PC-3 (cell line): ENCODE data around the gene ABCC3. TPM values are rescaled to one million over a fixed set of nuclear protein-coding genes. Genes with fewer than 3 reads are reported as not detected.

ENCODE experiments used
- ATAC-seq: fragments of 200-7000 bp; cut with Tn5 transposase; 2 replicates; pipeline ENCODE4 v1.9.1; 2020; ENCODE audit warnings: mild to moderate bottlenecking, moderate library complexity
- BruUV-seq: library from RNA; stranded (reverse); fragments of 400-500 nt; replicated peaks from 2 replicates; lab custom pipeline; 2021; lab: Mats Ljungman, UMichigan
- CTCF ChIA-PET: fragments of 300-600 bp; sonication (Branson Sonifier 250); formaldehyde crosslinking; loops from one replicate; lab custom pipeline; 2022; ENCODE audit warnings: antibody characterized with exemption; lab: Charles Lee
- POLR2A ChIA-PET: fragments of 300-600 bp; sonication (Branson Sonifier 250); formaldehyde crosslinking; loops from one replicate; lab custom pipeline; 2022; ENCODE audit warnings: antibody characterized with exemption; ENCODE audit not compliant: unreplicated experiment; lab: Charles Lee
- DNase-seq: peaks from one replicate; pipeline ENCODE4 v3.0.0-alpha.2; 2015
- H2AFZ ChIP-seq: fragments of 300-600 bp; sonication (generic); 2 replicates; pipeline ENCODE4 v1.6.0; 2016; ENCODE audit warnings: antibody characterized with exemption, low read length
- H3F3A ChIP-seq: fragments of 300-600 bp; sonication (generic); one replicate; pipeline ENCODE4 v1.6.0; 2017; ENCODE audit warnings: antibody characterized with exemption, low read length, control low read depth, mild to moderate bottlenecking; ENCODE audit not compliant: unreplicated experiment
- H3K27ac ChIP-seq: fragments of 300-600 bp; sonication (generic); 2 replicates; pipeline ENCODE4 v1.5.1; 2016; ENCODE audit warnings: mild to moderate bottlenecking, low read length
- H3K27me3 ChIP-seq: fragments of 300-600 bp; sonication (generic); 2 replicates; pipeline ENCODE4 v1.6.1; 2016; ENCODE audit warnings: low read length, mixed read lengths
- H3K36me3 ChIP-seq: fragments of 300-600 bp; sonication (generic); 2 replicates; pipeline ENCODE4 v1.6.1; 2016; ENCODE audit warnings: low read depth, mixed run types, low read length, mixed read lengths
- H3K4me1 ChIP-seq: fragments of 300-600 bp; sonication (generic); 2 replicates; pipeline ENCODE4 v1.5.1; 2016; ENCODE audit warnings: low read length; ENCODE audit not compliant: insufficient read depth
- H3K4me2 ChIP-seq: fragments of 300-600 bp; sonication (generic); 2 replicates; pipeline ENCODE4 v1.6.0; 2016; ENCODE audit warnings: low read length
- H3K4me3 ChIP-seq: fragments of 300-600 bp; sonication (generic); 2 replicates; pipeline ENCODE4 v1.5.1; 2016; ENCODE audit warnings: mild to moderate bottlenecking, low read length, mixed read lengths
- H3K79me2 ChIP-seq: fragments of 300-600 bp; sonication (generic); 2 replicates; pipeline ENCODE4 v1.6.1; 2017; ENCODE audit warnings: low read length, mixed read lengths
- H3K9ac ChIP-seq: fragments of 300-600 bp; sonication (generic); 2 replicates; pipeline ENCODE4 v1.6.0; 2016; ENCODE audit warnings: mild to moderate bottlenecking, low read length
- H3K9me2 ChIP-seq: fragments of 300-600 bp; sonication (generic); replicated peaks from 2 replicates; pipeline ENCODE4 v1.6.1; 2016; ENCODE audit warnings: mixed run types, low read length, mixed read lengths
- H3K9me3 ChIP-seq: fragments of 300-600 bp; sonication (generic); 2 replicates; pipeline ENCODE4 v1.6.1; 2016; ENCODE audit warnings: low read length, mixed read lengths
- H4K20me1 ChIP-seq: fragments of 300-600 bp; sonication (generic); 2 replicates; pipeline ENCODE4 v1.6.1; 2016; ENCODE audit warnings: low read length, mixed read lengths
- CTCF ChIP-seq: fragments of 300-600 bp; sonication (generic); conservative IDR thresholded peaks from 2 replicates; pipeline ENCODE4 v1.5.1; 2017; ENCODE audit warnings: antibody characterized with exemption, low read depth, mild to moderate bottlenecking, low read length
- EZH2 ChIP-seq: fragments of 300-600 bp; sonication (generic); IDR thresholded peaks from one replicate; pipeline ENCODE4 v1.6.1; 2017; ENCODE audit warnings: antibody characterized with exemption, mild to moderate bottlenecking, low read length; ENCODE audit not compliant: unreplicated experiment
- EZH2phosphoT487 ChIP-seq: fragments of 300-600 bp; sonication (generic); IDR thresholded peaks from 2 replicates; pipeline ENCODE4 v1.6.1; 2018; ENCODE audit warnings: mild to moderate bottlenecking, antibody characterized with exemption, low read length, borderline replicate concordance
- intact Hi-C: fragments of 100-400 bp; cut with micrococcal nuclease; formaldehyde crosslinking; loops from 2 replicates; pipeline ENCODE4 v1.9.0; 2023
- total RNA-seq: library from RNA; depleted of rRNA; stranded (reverse); fragments of >200 nt; gene quantifications from 2 replicates; pipeline ENCODE4 v1.2.3, GENCODE V29; 2014

ABCC3 gene
- total RNA-seq, 1 experiment from 2014 or later = 50.2 TPM

GRCh38 chr17:50731575-50732460 is 97.1 kb downstream of the ABCC3 start:
- Histone ChIP-seq H3K27ac (no peak overlapping the region), H3K9me3 (no peaks in the 10 kb centered on the region), H2AFZ (no peak overlapping the region), H3F3A (peaks cover 7% of the 10 kb centered on the region), H3K79me2 (peaks cover 100% of the 10 kb centered on the region), H3K4me2 (no peak overlapping the region), H3K4me1 (peaks cover 11% of the 10 kb centered on the region), H4K20me1 (peaks cover 89% of the 10 kb centered on the region), H3K36me3 (peaks cover 8% of the 10 kb centered on the region; the same call in 1 of the 2 replicates), H3K9ac (no peak overlapping the region), H3K9me2 (no peaks in the 10 kb centered on the region), H3K27me3 (no peaks in the 10 kb centered on the region), H3K4me3 (no peak overlapping the region)
- ChIA-PET CTCF (no interaction called here), POLR2A (no interaction called here)
- intact Hi-C loops = no loop called here
- ATAC-seq (no peak), DNase-seq (no peak)
- no TSS peak for BruUV-seq
- TF ChIP-seq EZH2phosphoT487 (no peak), CTCF (no peak), EZH2 (no peak)

GRCh38 chr17:50735287-50735686 is 100.6 kb downstream of the ABCC3 start:
- Histone ChIP-seq H3K79me2 (peaks cover 100% of the 10 kb centered on the region), H3K27ac (no peak overlapping the region), H3K4me3 (no peak overlapping the region), H3K4me2 (no peak overlapping the region), H2AFZ (no peak overlapping the region), H3K9me3 (no peaks in the 10 kb centered on the region), H3K36me3 (peaks cover 38% of the 10 kb centered on the region; the same call in 1 of the 2 replicates), H4K20me1 (peaks cover 76% of the 10 kb centered on the region), H3K9ac (no peak overlapping the region), H3K9me2 (no peaks in the 10 kb centered on the region), H3K4me1 (no peaks in the 10 kb centered on the region), H3F3A (peaks cover 5% of the 10 kb centered on the region), H3K27me3 (no peaks in the 10 kb centered on the region)
- intact Hi-C loops = no loop called here
- BruUV-seq = no TSS peak
- DNase-seq (no peak), ATAC-seq (no peak)
- CTCF ChIA-PET = no interaction called here
- TF ChIP-seq EZH2phosphoT487 (no peak), EZH2 (no peak), CTCF (no peak)
- POLR2A ChIA-PET = no interaction called here

- ChIA-PET CTCF (no interaction called here), POLR2A (no interaction called here)
- no peaks in the 10 kb centered on the region for H3K9me3 ChIP-seq
- ATAC-seq = no peak
- H2AFZ ChIP-seq = no peak overlapping the region
- H3K27ac ChIP-seq = no peak overlapping the region
- H3K36me3 ChIP-seq = peaks cover 56% of the 10 kb centered on the region
- DNase-seq = no peak
- BruUV-seq = no TSS peak
- H3K4me2 ChIP-seq = no peak overlapping the region
- no peaks in the 10 kb centered on the region for H3K4me1 ChIP-seq
- no peaks in the 10 kb centered on the region for H3K27me3 ChIP-seq
- H3K4me3 ChIP-seq = no peak overlapping the region
- no peak overlapping the region for H3K9ac ChIP-seq
- intact Hi-C loops = no loop called here
- TF ChIP-seq CTCF (no peak), EZH2phosphoT487 (no peak), EZH2 (no peak)
- peaks cover 62% of the 10 kb centered on the region for H4K20me1 ChIP-seq
- peaks cover 88% of the 10 kb centered on the region for H3K79me2 ChIP-seq
- no peaks in the 10 kb centered on the region for H3K9me2 ChIP-seq
- H3F3A ChIP-seq = peaks cover 5% of the 10 kb centered on the region
Observed at GRCh38 chr17:50737118-50737698, 102.5 kb downstream of the ABCC3 start.
